HEK293 (cell line): ENCODE results near the gene RAB11B.

Experiments used
- EGR2 ChIP-seq: fragments of 450-650 bp; formaldehyde crosslinking; IDR thresholded peaks from 2 replicates; pipeline ENCODE4 v1.5.1; 2016; ENCODE audit warnings: low read depth, missing biosample characterization, missing genetic modification characterization
- GLI4 ChIP-seq: fragments of 450-650 bp; formaldehyde crosslinking; IDR thresholded peaks from 2 replicates; pipeline ENCODE4 v1.5.1; 2016; ENCODE audit warnings: missing biosample characterization, missing genetic modification characterization
- HOXD13 ChIP-seq: sonication (generic); formaldehyde crosslinking; IDR thresholded peaks from 2 replicates; pipeline ENCODE4 v1.8.0; 2022; ENCODE audit warnings: missing genetic modification reagents, borderline replicate concordance
- KLF8 ChIP-seq: fragments of 450-650 bp; formaldehyde crosslinking; IDR thresholded peaks from 2 replicates; pipeline ENCODE4 v1.5.1; 2016; ENCODE audit warnings: missing biosample characterization, missing genetic modification characterization
- REST ChIP-seq: fragments of 450-650 bp; formaldehyde crosslinking; IDR thresholded peaks from 2 replicates; pipeline ENCODE4 v1.5.1; 2016; ENCODE audit warnings: missing biosample characterization, missing genetic modification characterization
- SP2 ChIP-seq: fragments of 450-650 bp; formaldehyde crosslinking; IDR thresholded peaks from 2 replicates; pipeline ENCODE4 v1.5.1; 2016; ENCODE audit warnings: missing biosample characterization, missing genetic modification characterization
- SP7 ChIP-seq: fragments of 450-650 bp; formaldehyde crosslinking; IDR thresholded peaks from 2 replicates; pipeline ENCODE4 v1.5.1; 2016; ENCODE audit warnings: missing biosample characterization, missing genetic modification characterization
- ZIC2 ChIP-seq: fragments of 450-650 bp; formaldehyde crosslinking; IDR thresholded peaks from 2 replicates; pipeline ENCODE4 v1.5.1; 2016; ENCODE audit warnings: missing biosample characterization, missing genetic modification characterization
- ZNF10 ChIP-seq: fragments of 450-650 bp; formaldehyde crosslinking; IDR thresholded peaks from 2 replicates; pipeline ENCODE4 v1.5.1; 2017; ENCODE audit warnings: missing biosample characterization, missing genetic modification characterization
- ZNF112 ChIP-seq: fragments of 450-650 bp; formaldehyde crosslinking; IDR thresholded peaks from 2 replicates; pipeline ENCODE4 v1.5.0; 2017; ENCODE audit warnings: missing biosample characterization, missing genetic modification characterization
- ZNF121 ChIP-seq: fragments of 450-650 bp; formaldehyde crosslinking; IDR thresholded peaks from 2 replicates; pipeline ENCODE4 v1.5.1; 2016; ENCODE audit warnings: missing biosample characterization, missing genetic modification characterization
- ZNF221 ChIP-seq: fragments of 450-650 bp; formaldehyde crosslinking; IDR thresholded peaks from 2 replicates; pipeline ENCODE4 v1.5.1; 2017; ENCODE audit warnings: missing biosample characterization, missing genetic modification characterization, borderline replicate concordance
- ZNF302 ChIP-seq: fragments of 450-650 bp; formaldehyde crosslinking; IDR thresholded peaks from 2 replicates; pipeline ENCODE4 v1.5.1; 2016; ENCODE audit warnings: missing biosample characterization, missing genetic modification characterization, low read depth
- ZNF394 ChIP-seq: fragments of 450-650 bp; formaldehyde crosslinking; IDR thresholded peaks from 2 replicates; pipeline ENCODE4 v1.5.1; 2016; ENCODE audit warnings: missing biosample characterization, missing genetic modification characterization, mild to moderate bottlenecking, moderate library complexity, borderline replicate concordance
- ZNF501 ChIP-seq: fragments of 450-650 bp; formaldehyde crosslinking; IDR thresholded peaks from 2 replicates; pipeline ENCODE4 v1.5.1; 2016; ENCODE audit warnings: missing biosample characterization, missing genetic modification characterization
- ZNF521 ChIP-seq: fragments of 450-650 bp; formaldehyde crosslinking; IDR thresholded peaks from 2 replicates; pipeline ENCODE4 v1.5.1; 2017; ENCODE audit warnings: missing biosample characterization, mild to moderate bottlenecking, missing genetic modification characterization
- ZNF529 ChIP-seq: fragments of 450-650 bp; formaldehyde crosslinking; IDR thresholded peaks from 2 replicates; pipeline ENCODE4 v1.5.1; 2017; ENCODE audit warnings: missing genetic modification characterization, missing biosample characterization; ENCODE audit not compliant: insufficient replicate concordance
- ZNF555 ChIP-seq: fragments of 450-650 bp; formaldehyde crosslinking; conservative IDR thresholded peaks from 2 replicates; pipeline ENCODE4 v1.5.1; 2017; ENCODE audit warnings: missing biosample characterization, mild to moderate bottlenecking, missing genetic modification characterization, inconsistent platforms
- ZNF560 ChIP-seq: fragments of 450-650 bp; formaldehyde crosslinking; IDR thresholded peaks from 2 replicates; pipeline ENCODE4 v1.5.1; 2017; ENCODE audit warnings: missing biosample characterization, missing genetic modification characterization, borderline replicate concordance
- ZNF596 ChIP-seq: fragments of 450-650 bp; IDR thresholded peaks from 2 replicates; pipeline ENCODE4 v1.5.0; 2018; ENCODE audit warnings: missing biosample characterization, mild to moderate bottlenecking, missing genetic modification characterization, moderate library complexity
- ZNF610 ChIP-seq: fragments of 450-650 bp; formaldehyde crosslinking; IDR thresholded peaks from 2 replicates; pipeline ENCODE4 v1.5.1; 2016; ENCODE audit warnings: missing biosample characterization, missing genetic modification characterization, borderline replicate concordance
- ZNF623 ChIP-seq: fragments of 450-650 bp; formaldehyde crosslinking; IDR thresholded peaks from 2 replicates; pipeline ENCODE4 v1.5.1; 2016; ENCODE audit warnings: missing biosample characterization, missing genetic modification characterization
- ZNF629 ChIP-seq: fragments of 450-650 bp; formaldehyde crosslinking; IDR thresholded peaks from 2 replicates; pipeline ENCODE4 v1.5.1; 2017; ENCODE audit warnings: missing biosample characterization, missing genetic modification characterization
- ZNF76 ChIP-seq: fragments of 450-650 bp; formaldehyde crosslinking; IDR thresholded peaks from 2 replicates; pipeline ENCODE4; 2016; ENCODE audit warnings: low read depth, missing biosample characterization, missing genetic modification characterization, borderline replicate concordance
- ZNF843 ChIP-seq: fragments of 450-650 bp; formaldehyde crosslinking; IDR thresholded peaks from 2 replicates; pipeline ENCODE4 v1.5.1; 2016; ENCODE audit warnings: missing biosample characterization, missing genetic modification characterization
- ZSCAN4 ChIP-seq: fragments of 450-650 bp; formaldehyde crosslinking; IDR thresholded peaks from 2 replicates; pipeline ENCODE4 v1.5.1; 2017; ENCODE audit warnings: missing biosample characterization, missing genetic modification characterization
- TF ChIP-seq, protein P1 (sequence below): fragments of 450-650 bp; formaldehyde crosslinking; IDR thresholded peaks from 2 replicates; pipeline ENCODE4 v1.5.1; 2016; ENCODE audit warnings: missing biosample characterization, missing genetic modification characterization
- TF ChIP-seq, protein P2 (sequence below): fragments of 450-650 bp; formaldehyde crosslinking; IDR thresholded peaks from 2 replicates; pipeline ENCODE4 v1.5.1; 2017; ENCODE audit warnings: missing biosample characterization, missing genetic modification characterization
- TF ChIP-seq, protein P3 (sequence below): fragments of 450-650 bp; formaldehyde crosslinking; IDR thresholded peaks from 2 replicates; pipeline ENCODE4 v1.5.1; 2016; ENCODE audit warnings: missing biosample characterization, missing genetic modification characterization

The RAB11B gene

DNA sequence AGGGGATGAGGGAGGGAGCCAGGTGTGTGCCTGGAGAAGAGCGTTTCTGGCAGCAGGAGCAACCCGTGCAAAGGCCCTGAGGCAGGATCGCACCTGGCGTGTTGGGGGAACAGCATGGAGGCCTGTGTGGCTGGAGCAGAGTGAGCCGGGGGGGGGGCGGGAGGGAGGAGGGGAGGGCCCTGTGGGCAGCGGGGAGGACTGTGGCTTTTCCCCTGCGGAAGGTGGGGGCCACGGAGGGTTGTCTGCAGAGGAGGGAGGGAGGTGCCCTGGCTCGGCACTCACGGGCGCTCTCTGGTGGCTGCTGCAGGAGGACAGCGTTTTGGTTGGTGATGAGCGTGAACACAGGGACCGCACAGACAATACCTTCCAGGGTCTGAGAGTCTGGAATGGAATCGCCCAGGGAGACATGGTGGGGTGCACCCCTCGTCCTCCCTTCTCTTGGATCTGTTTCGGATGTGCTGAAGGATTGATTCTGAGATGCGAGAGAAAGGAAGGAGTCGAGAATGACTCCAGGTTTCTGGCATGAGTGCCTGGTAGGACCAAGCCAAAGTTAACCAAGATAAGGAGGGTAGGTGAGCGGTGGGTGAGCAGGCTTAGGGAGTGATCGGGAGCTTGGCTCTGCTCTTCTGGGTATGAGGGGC is 6.5 kb downstream of the RAB11B start (continued):
- TF ChIP-seq REST (tag by site-specific recombination) = 0 out of 2 replicates have a peak, but pooled peaks have one; percentile 16
- TF ChIP-seq ZNF560 (tag by site-specific recombination) = no peak
- TF ChIP-seq ZNF629 = 0 out of 2 replicates have a peak, but pooled peaks have one; percentile 38
- peak; percentile 72 for TF ChIP-seq SP2 (tag by site-specific recombination)
- peak; percentile 73 for TF ChIP-seq EGR2 (tag by site-specific recombination)
- TF ChIP-seq ZNF521 = no peak
- TF ChIP-seq ZIC2 (tag by site-specific recombination) = peak; percentile 25; the same call in 1 of the 2 replicates
- TF ChIP-seq ZNF394 (tag by site-specific recombination) = no peak
- no peak for TF ChIP-seq ZNF843 (tag by site-specific recombination)
- TF ChIP-seq, protein P1, sequence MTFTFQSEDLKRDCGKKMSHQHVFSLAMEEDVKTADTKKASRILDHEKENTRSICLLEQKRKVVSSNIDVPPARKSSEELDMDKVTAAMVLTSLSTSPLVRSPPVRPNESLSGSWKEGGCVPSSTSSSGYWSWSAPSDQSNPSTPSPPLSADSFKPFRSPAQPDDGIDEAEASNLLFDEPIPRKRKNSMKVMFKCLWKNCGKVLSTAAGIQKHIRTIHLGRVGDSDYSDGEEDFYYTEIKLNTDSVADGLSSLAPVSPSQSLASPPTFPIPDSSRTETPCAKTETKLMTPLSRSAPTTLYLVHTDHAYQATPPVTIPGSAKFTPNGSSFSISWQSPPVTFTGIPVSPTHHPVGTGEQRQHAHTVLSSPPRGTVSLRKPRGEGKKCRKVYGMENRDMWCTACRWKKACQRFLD (tag by site-specific recombination) = no peak
- no peak for TF ChIP-seq ZNF555
- TF ChIP-seq KLF8 (tag by site-specific recombination) = no peak
- no peak; the same call in 1 of the 2 replicates for TF ChIP-seq ZNF76 (tag by site-specific recombination)
- no peak for TF ChIP-seq HOXD13 (CRISPR knock-in tag)
- no peak for TF ChIP-seq ZNF529 (tag by site-specific recombination)
- TF ChIP-seq, protein P2, sequence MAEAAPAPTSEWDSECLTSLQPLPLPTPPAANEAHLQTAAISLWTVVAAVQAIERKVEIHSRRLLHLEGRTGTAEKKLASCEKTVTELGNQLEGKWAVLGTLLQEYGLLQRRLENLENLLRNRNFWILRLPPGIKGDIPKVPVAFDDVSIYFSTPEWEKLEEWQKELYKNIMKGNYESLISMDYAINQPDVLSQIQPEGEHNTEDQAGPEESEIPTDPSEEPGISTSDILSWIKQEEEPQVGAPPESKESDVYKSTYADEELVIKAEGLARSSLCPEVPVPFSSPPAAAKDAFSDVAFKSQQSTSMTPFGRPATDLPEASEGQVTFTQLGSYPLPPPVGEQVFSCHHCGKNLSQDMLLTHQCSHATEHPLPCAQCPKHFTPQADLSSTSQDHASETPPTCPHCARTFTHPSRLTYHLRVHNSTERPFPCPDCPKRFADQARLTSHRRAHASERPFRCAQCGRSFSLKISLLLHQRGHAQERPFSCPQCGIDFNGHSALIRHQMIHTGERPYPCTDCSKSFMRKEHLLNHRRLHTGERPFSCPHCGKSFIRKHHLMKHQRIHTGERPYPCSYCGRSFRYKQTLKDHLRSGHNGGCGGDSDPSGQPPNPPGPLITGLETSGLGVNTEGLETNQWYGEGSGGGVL = peak; percentile 77
- TF ChIP-seq, protein P3, sequence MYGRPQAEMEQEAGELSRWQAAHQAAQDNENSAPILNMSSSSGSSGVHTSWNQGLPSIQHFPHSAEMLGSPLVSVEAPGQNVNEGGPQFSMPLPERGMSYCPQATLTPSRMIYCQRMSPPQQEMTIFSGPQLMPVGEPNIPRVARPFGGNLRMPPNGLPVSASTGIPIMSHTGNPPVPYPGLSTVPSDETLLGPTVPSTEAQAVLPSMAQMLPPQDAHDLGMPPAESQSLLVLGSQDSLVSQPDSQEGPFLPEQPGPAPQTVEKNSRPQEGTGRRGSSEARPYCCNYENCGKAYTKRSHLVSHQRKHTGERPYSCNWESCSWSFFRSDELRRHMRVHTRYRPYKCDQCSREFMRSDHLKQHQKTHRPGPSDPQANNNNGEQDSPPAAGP (tag by site-specific recombination) = peak; percentile 74; the same call in 1 of the 2 replicates
- TF ChIP-seq ZNF302 (tag by site-specific recombination) = no peak
- TF ChIP-seq ZNF121 = no peak
- TF ChIP-seq ZNF221 (tag by site-specific recombination) = no peak
- TF ChIP-seq ZNF623 (tag by site-specific recombination) = peak; percentile 100
- peak; percentile 55; the same call in 1 of the 2 replicates for TF ChIP-seq SP7 (tag by site-specific recombination)
- TF ChIP-seq ZNF610 (tag by site-specific recombination) = no peak
- TF ChIP-seq ZNF112 (tag by site-specific recombination) = no peak
- TF ChIP-seq ZSCAN4 (tag by site-specific recombination) = no peak
- TF ChIP-seq ZNF596 (tag by site-specific recombination) = no peak
- no peak for TF ChIP-seq ZNF10
- no peak for TF ChIP-seq GLI4 (tag by site-specific recombination)
- TF ChIP-seq ZNF501 (tag by site-specific recombination) = no peak
